Embryonic facial prominence (tissue), 1 donor: ENCODE data around the gene TIGD1.

ENCODE experiments used
- DNase-seq: peaks from one replicate; pipeline ENCODE4 v3.0.0-alpha.2; 2016; ENCODE audit errors: extremely low spot score

The TIGD1 gene

DNA sequence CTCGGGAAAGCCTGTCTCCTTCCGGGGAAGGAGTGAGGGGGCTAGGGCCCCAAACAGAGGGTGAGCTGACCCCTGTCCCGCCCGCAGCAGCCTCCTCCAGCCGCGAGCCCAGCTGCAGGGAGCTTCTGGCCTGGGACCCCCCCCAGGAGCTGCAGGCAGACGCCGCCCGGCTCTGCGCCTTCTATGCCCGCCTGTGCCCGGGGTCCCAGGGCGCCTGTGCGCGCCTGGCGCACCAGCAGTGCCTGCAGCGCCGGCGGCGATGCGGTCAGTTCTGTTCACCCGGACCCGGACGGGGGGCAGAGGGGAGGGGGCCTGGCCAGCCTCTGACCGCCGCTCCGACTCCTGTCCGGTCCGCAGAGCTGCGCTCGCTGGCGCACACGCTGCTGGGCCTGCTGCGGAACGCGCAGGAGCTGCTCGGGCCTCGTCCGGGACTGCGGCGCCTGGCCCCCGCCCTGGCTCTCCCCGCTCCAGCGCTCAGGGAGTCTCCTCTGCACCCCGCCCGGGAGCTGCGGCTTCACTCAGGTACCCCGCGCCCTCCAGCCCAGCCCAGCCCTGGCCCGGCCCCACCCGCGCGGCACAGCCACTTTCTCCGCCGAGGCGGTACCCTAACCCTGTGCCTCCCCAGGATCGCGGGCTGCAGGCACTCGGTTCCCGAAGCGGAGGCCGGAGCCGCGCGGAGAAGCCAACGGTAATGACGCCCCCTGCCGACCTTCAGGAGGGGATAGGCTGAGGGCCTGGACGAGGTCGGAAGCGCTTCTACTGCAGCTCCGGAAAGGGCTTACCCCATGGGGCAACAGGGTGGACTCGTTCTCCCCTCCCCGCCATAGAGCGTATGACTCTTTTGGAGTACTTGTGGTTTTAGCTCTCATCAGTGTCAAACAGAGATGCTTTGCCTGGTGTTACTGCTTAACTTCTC lies 26.4 kb downstream of the TIGD1 start:
- DNase-seq: no peak

DNA sequence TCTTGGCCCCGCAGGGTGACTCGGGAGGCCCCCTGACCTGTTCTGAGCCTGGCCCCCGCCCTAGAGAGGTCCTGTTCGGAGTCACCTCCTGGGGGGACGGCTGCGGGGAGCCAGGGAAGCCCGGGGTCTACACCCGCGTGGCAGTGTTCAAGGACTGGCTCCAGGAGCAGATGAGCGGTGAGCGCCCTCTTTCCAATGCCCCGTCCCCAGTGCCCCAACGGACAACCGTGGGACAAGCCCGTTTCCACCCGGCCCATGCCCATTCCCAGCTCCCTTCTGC lies 27.0 kb downstream of the TIGD1 start:
- DNase-seq: no peak

DNA sequence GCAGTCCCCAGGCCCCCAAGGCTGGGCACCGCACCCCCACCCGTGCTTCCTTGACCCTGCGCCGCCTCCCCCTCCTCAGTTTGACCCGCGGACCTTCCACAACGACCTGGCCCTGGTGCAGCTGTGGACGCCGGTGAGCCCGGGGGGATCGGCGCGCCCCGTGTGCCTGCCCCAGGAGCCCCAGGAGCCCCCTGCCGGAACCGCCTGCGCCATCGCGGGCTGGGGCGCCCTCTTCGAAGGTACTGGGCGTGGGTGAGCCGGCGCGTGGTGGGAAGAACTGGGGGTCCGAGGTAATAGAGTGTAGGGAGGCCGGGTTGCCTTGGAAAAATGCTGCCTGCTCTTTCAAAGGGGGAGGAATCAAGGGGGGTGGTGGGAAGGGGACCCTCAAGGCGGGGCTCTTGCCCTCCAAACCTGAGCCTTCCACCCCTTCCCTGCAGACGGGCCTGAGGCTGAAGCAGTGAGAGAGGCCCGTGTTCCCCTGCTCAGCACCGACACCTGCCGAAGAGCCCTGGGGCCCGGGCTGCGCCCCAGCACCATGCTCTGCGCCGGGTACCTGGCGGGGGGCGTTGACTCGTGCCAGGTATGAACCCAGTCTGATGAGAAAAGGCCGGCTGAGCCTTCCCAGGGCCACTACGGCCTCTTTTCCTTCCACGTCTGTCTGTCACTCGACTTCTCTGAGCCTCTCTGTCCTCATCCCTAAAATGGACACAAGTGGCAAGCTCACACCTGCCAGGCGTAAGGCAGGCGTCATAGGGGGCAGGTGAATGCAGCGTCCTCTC lies 27.5 kb downstream of the TIGD1 start:
- no peak for DNase-seq

DNA sequence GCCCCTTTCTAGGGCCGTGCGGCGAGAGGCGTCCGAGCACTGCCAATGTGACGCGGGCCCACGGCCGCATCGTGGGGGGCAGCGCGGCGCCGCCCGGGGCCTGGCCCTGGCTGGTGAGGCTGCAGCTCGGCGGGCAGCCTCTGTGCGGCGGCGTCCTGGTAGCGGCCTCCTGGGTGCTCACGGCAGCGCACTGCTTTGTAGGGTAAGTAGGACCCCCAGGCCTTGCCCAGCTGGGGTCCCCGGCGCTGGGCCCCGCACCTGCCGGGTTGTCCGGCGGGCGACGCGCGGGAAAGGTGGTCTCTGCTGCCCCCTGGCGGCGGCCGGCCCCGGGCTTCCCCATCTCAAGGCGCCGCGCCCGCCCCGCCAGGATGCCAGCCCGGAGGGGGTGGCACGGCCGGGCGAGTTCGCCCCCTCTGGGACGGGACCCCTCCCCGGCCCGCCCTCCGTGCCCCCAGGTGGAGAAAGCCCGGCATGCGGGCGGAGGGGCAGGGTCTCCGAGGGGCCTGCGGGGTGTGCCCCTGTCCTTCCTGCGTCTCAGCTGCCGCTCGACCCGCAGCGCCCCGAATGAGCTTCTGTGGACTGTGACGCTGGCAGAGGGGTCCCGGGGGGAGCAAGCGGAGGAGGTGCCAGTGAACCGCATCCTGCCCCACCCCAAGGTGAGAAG lies 28.3 kb downstream of the TIGD1 start:
- no peak for DNase-seq

DNA sequence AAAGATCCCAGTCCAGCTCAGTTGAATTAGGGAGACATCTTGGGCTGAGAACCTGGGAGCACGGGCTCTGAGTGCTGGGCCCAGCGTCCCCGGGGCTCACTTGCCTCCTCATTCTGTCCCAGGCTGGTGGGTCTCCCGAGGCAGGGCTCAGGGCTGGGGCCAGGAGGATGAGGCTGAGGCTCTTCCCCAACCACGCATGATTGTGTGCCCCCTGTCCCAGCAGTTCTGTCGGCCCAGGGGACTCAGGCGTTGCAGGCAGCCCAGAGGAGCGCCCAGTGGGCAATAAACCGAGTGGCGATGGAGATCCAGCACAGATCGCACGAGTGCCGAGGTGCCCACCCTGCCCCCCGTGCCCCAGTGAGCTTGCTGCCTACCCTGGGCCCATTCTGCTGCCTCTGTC lies 29.3 kb downstream of the TIGD1 start:
- DNase-seq: no peak

DNA sequence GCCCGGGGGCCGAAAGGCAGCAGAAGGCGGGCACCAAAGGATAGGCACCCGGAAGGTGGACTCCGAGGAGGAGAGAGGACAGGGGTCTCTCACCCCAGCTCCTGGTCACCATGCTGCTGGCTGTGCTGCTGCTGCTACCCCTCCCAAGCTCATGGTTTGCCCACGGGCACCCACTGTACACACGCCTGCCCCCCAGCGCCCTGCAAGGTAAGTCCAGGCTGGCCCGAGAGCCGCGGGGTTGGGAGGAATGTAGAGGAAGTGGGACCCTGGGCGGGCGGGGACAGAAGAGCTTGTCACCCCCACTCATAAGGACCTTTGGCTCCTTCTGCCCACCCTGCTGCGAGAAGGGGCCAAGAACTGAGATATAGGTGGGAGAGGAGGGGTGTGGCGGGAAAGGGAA lies 29.9 kb downstream of the TIGD1 start:
- DNase-seq: no peak

DNA sequence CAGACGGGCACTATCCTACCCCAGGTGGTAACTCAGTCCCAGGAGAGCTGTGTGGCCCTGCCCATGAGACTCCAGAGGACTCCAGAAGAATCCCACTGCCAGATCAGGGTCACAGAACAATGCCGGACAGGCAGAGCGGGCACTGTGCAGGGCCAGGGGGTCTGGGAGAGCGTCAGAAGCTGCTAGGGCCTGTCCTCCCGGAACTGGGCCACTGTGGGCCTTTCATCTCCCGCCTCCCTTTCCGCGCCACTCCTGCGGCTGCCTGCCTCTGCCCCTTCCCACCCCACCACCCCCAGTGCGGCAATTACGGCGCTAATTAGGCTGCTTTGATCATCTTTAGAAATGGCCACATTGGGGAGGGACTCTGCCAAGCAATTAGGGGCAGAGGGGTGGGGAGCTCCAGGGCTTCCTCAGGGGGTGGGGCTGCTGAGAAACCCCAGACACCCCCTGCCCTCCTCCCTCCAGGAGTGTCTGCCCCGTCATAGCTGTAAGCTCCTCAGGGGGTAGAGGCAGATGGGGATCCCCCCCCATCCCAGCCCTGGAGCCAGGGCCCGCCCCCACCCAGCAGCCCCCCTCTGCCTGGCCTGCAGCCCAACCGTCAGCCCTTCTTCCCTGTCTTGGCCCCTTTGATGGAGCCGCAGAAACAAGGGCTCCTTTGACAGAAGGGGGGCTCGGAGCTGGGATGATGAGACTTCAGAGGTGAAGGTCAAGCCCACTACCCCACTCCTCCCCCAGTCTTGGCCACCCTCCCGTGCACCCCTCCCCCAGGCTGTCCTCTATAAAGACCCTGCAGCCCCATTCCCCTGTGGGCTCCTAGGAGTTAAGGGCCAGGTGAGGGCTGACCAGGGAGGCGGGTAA lies 30.5 kb downstream of the TIGD1 start, which contains the start of gene PRSS56:
Gene PRSS56, plus strand, starts transcription at position 808 of the 858 bp plus-strand sequence. CDS start 211 bp downstream, outside the sequence.
- no peak for DNase-seq

DNA sequence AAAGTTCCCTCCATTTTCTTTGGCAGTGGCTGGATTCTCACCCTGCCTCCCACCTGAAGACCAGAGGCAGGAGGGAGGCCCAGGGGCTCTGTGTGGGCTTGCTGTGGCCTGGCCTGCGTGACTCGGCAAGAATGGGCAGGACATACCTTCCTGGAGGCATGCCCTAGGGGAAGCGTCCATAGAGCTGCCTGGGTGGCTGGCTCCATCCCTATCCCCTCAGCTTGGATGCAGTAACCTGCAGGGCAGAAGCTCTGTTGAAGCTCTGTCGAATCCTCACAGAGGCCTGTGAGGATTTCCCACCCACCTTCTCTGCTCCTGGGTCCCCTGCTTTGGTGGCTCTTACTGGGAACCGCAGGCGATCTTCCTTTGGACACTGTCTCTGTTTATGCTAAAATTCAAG lies 31.5 kb downstream of the TIGD1 start:
- DNase-seq: no peak

DNA sequence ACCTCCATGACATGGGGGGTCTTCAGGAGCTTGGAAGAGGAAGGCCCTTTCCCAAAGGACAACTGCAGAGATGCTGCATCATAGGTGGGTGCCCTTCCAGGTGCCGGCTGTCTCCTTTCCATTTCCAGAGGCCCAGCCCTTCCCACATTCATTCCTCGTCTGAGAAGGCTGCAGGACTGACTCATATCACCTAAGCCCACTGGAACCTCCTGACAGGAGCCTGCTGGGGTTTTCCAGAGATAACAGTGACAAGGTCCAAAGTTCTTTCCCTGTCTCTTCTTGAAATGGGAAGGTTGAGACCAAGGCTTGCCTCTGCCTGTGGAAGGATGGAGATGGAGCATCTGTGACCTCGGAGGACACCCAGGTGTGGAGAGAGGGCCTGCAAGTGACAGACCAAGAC lies 33.8 kb downstream of the TIGD1 start:
- no peak for DNase-seq

DNA sequence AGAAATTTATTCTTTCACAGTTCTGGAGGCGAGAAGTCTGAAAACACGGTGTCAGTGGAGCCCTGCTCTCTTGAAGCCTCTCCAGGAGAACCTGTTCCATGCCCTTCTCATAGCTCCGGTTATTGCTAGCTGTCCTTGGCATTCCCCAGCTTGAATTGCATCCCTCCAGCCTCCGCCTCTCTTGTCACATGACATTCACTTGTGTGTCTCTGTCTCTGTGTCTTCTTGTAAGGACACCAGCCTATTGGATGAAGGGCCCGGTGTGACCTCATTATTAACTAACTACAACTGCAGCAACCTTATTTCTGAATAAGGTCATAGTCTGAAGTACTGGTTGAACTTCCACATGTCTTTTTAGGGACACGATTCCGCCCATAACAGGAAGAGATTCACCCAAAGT lies 34.7 kb downstream of the TIGD1 start:
- DNase-seq: no peak

DNA sequence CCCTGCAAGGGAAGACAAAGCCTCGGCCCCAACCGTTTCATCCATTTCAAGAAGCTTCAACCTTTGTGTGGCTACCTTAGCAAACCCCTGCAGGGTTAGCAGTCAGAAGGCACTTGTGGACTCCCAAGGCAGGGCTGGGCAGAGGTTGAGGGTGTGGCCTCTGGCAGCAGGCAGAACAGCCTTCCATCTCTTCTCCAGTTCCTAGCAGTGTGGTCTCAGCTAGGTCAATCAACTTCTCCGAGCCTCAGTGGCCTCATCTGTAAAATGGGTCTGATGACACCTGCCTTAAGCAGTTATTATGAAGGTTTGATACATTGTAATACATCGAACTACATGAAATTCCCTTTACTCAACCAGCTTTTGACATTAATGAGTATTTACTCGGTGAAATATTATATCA lies 37.0 kb downstream of the TIGD1 start:
- no peak for DNase-seq

DNA sequence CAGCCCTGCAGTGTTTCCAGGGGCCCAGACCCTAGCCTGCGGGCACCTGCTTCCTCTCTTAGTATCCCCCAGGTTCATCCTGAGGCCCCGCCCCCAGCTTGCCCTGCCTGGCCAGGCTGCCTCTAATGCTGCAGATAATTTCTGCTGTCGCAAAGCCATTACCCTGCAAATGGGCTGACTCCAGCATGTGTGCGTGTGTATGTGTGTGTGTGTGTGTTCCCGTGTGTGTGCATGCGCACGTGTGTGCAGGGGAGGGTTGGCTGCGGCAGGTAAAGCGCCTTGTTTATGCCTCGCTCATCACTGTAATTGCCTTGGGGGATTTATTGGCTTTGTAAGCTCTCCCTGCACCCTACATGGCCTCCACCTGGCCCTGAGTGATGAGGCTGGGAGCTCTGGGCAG lies 37.8 kb downstream of the TIGD1 start:
- DNase-seq: no peak

DNA sequence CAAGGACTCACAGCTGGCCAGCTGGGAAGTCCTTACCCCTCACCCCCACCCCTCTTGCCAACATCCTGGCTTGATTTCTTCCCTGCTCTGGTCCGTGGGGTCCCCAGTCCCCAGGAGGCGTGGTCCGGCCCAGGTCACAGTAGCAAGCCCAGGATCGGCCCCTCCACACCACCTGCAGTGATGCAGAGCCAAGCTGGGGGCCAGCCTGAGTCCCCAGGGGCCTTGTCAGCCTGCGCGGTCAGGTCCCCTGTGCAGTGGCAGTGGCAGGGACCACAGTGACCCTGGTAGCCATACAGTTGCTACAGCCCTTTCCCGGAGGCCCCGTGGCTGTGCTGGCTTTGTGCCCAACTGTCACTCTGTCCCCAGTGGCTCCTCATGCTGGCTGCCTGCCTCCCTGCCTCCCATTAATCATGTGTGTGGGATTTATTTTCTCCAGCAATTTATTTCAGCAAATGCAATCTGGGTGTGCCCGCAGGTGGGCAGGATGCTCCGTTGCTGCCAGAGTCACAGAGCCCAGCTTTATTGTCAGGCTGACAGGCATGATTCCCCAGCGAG lies 38.9 kb downstream of the TIGD1 start:
- no peak for DNase-seq

DNA sequence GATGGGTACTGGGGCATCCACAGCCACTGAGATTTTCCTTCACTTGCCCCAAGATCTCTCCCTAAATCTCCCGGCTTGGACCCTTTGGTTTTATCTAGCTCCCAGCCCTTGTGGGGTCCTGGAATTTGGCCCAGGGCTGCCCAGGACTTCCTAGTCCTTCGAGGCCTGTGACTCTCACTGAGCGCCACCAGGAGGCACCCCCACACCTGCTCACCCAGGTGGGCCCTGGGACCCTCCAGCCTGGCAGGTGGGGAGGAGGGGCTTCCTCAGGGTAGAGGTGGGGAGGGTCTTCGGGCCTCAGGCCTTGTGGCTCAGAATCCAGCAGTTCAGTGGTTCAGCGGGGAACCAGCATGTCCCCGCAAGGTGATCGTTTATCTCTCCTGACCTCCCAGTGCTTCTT lies 42.1 kb downstream of the TIGD1 start:
- DNase-seq: no peak

DNA sequence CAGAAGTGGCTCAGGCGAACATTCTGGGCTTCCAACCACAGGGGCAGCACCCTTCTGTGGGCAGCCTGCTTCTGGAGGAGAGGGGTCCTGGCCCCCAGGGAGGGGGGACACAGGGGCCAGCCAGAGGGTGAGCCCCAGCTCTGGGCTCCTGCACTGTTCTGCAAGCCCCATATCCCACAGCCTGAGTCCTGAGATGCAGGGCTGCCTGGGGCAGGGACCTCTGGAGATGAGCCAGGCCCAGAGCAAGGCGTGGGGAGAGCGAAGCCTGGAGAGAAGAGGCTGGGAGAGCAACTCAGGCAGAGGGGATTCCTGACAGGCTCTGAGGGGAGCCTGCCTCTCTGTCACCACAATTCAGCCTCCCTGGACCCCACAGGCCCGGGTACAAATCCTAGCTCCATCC lies 43.6 kb downstream of the TIGD1 start:
- DNase-seq: no peak

DNA sequence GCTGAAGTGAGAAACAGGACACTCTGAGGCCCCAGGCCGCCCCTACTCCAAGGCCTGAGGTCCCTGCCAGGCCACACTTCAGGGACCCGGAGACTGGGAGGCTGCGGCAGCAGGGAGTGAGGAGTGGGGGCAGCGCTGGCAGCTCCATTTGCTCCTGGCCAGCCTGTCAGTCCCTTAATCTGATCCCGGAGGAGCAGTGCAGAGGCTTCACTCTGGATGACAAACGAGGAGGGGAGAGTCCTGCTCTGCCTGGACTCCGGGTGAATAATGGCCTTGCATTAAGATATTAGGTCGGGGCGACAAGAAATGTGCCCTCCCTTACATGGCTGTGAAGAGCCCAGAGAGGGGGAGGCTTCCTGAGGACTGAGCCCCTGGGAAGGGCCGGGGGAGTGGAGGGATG lies 44.5 kb downstream of the TIGD1 start:
- DNase-seq: no peak

DNA sequence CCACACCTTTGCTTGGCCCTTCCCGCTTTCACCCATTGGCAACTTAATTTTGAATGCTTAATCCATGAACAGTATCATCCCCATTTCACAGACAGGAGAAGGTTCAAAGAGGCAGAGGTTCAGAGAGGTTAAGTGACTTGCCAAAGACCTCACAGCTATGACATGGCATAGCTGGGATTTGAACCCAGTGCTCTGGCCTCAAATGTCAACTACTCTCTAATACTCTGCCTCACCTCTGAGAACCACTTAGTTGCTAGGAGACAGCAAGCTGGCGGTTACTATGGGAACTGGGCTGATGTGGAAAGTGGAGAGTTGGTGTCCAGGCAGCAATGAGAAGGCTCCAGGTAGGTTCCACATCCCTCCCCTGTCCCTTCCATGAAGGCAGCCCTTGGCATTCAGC lies 45.9 kb downstream of the TIGD1 start:
- DNase-seq: no peak

DNA sequence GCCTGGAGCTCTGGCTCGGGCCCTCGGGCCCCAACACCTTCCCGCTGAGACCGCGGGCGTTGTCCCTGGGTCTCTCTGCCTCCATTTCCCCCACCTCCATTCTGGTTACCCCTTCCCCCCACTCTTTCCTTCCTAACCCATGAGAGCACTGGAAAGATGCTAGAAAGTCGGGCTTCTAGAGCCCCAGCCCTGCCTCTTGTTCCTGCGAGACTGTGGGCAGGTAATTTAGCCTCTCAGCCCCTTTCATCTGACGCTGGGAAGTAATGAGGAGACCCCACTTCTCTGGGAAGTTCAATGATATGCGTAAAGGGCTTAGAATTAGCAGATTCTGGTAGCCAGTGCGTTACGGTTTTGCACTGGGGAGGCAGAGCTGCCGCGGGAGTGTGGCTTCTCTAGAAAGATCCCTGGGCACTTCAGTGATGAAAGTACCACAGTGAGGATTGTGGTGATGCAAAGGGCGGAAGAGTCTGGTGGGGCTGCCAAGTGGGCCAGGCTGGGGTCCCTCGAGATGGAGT lies 46.5 kb downstream of the TIGD1 start:
- no peak for DNase-seq

DNA sequence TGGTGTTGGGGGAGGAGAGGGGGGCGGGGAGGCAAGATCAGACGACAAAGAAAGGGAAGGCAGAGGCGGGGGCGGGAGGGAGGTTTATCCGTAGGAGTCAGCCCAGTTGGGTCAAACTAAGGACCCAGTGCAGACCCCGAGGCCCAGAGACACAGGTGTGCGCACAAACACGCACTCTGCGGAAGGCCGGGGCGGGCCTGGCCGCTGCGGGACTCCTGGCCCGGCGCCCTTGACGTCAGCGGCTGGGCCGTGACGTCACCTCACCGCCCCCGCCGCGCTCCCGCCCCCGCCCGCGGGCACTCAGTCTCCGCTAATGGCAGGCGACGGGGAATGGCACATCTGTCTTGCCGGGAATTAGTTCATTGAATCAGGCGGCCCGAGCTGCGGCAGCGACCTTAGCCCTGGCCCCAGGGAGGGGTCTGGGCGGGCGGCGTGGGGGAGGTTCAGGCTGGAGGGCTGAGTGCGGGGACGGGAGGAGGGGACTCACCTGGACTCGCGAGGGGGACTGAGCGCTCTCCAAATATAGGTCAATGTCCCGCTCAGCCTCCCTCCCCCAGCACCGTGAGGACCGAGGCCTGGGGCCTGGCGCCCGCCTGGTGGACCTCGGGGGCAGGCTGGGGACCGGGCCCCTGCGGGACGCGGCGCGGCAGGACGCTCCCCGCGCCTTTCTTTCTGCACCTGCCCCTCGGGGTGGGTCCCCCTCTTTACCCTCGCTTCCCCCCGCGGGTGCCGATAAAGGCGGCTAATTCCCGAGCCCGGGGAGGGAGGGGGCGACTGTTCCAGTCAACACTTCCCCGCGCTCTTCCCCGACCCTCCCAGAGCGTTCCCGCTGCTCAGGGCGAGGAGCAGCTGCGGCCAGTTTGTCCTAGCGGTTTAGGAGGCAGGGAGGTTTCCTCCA lies 47.2 kb downstream of the TIGD1 start:
- DNase-seq: no peak

DNA sequence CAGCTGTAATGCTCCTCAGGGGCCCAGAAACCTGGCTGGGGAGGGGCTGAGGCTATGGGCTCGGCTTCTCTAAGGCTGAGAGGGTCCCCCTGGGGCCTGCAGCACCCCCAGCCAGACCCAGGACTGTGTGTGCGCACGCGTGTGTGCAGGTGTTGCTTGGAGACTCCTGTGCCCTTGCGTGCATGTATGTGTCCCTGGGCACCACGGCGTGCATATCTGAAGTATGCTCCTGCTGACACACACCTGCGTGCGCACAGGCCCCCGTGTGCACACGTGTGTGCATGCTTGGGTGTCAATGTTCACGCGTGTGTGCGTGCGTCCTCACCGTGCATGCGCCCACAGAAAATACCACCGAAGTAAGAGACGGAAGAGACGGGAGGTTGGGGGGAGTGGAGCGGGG lies 47.8 kb downstream of the TIGD1 start:
- DNase-seq: no peak
